ENCODE results near the gene NUB1.

The NUB1 gene

DNA sequence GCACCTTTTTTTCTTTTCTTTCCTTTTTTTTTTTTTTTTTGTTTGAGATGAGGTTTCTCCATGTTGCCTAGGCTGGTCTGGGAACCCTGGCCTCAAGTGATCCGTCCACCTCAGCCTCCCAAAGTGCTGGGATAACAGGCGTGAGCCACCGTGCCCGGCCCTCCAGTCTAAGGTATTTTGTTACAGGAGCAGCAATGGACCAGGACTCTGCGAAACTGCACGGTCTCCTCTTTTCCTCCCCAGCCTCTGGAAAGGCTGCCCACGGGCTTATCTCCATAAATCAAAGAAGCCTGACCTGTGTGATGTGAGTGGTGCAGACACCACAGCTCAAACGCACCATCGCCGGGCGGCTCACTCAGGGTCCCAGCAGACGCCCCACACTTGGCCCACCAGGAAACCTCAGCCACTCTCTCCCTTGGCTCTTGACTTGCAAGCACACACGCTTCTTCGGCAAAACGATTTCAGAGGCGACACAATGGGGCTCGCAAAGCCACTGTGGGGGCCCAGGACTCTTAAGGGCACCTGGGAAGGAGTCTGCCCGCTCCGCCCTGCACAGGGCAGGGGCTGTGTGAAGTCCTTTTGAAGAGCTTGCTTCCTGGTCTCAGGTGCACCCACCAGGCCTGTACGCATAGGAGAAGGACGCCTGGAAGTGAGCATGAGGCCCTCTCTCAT lies 47.6 kb downstream of the NUB1 start:
- no peak for DNase-seq (ENCODE audit: low spot score)

- no peak for DNase-seq (ENCODE audit: low spot score)
Observed at GRCh38 chr7:151389768-151390597, 48.4 kb downstream of the NUB1 start.

DNA sequence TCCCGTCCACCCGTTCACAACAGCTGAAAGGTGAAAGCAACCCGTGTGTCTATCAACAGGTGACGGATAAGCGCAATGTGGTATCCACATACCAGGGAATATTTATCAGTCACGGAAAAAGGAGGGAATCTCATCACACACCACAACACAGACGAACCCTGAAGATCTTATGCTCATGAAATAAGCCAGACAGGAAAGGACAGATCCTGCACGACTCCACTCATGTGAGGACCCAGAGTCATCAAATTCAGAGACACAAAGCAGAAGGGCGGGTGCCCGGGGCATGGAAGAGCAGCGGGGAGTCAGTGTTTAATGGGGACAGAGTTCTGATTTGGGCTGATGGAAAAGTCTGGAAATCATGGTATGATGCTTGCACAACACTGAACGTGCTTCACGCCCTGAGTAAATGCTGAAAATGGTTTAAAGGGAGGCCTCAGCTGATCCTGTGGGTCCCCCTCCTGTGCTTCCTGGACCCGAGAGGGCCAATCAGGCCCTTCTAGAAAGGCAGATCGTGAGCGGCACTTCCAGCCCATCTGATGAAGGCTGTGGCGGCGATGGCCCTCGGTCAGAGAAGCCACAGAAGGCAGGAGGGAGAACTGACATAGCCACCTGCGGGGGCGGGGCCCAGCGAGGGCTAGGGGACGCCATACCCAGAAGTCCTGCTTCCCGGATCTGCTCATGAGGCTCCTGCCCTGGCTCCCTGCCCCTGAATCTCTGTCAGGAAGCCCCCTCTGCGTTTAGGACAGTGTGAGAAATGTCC lies 49.2 kb downstream of the NUB1 start:
- no peak for DNase-seq (ENCODE audit: low spot score)

- DNase-seq (ENCODE audit: low spot score) = no peak
Observed at GRCh38 chr7:151391358-151391730, 49.7 kb downstream of the NUB1 start.

DNA sequence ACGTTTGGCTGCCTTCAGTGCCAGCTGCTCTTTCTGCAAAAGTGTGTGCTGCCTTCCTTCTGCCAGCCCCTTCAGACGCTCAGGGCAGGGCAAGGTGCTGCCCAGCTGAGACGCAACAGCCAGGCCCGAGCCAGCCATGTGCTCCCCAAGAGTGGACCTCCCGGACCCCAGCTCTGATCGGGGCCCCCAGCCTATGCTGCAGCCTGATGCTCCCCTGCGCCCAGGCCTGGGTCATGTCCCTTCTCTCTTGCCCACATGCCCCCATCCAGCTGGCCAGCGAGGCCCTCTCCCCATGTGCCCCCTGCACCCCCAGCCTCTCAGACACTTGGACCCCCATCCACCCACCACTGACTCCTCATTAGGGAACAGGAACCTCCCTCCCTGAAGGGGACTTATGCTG lies 50.4 kb downstream of the NUB1 start:
- DNase-seq (ENCODE audit: low spot score) = no peak

DNA sequence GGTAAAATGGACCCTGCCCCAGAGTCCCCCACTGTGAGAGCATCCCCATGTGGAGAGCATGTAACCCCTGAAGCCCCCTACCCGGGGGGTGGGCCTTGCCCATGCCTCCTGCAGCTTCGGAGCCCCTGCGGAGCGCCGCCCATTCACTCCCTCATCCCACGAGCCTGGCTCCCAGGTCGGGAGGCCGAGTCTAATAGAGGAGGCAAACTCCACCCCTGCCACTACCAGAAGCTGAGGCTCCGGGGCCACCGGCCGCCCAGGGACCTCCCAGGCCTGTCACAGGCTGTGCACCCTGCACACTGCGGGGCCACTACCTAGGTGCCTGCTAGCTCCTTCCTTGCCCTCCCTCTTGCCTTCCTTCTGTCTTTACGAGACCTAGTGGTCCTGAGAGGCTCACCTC lies 50.8 kb downstream of the NUB1 start:
- no peak for DNase-seq (ENCODE audit: low spot score)

GRCh38 chr7:151393031-151393977 lies 51.7 kb downstream of the NUB1 start:
- no peak for DNase-seq (ENCODE audit: low spot score)

DNA sequence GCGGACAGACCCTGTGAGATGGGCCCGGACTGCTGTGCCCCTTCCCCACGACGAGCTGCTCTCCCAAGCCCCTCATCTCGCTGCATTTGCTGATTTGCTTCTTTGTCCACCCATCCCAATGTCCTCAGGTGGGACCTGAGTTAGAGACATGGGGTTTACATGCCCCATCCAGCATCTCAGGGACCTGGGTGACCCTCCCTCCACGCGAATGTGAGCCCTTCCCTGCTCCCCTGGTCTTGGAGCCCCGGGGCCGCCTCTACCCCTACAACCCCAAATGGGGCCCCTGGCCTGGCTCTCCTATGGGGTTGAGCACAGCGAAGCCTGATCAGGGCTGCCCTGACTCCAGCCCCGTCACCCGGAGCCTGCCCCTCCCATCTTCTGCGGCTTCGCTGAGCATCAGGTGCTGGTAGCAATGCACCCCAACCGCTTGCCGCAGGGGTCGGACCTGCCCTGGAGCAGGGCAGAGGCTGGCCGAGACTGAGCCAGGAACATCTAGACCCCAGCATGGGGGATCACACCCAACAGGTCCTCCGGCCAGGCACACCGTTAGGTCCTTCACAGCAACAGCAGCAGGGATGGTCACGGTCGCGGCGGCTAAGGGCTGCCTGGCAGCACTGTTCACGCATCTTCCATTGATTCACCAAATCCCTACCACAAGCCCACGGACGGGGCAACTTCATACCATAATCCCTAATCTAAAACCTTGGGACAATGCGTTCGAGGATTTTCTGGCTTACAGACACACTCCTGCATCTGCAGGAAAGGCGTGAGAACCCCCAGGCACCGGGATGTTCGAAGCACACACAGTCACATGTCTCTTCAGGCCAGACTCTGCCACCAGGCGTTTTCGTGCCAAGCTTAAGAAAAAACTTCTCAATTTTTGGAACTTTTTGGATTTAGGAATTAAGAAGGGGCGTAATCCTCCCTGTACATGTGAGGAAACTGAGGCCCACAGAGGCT lies 52.7 kb downstream of the NUB1 start:
- no peak for DNase-seq (ENCODE audit: low spot score)

- DNase-seq (ENCODE audit: low spot score) = no peak
Observed at GRCh38 chr7:151395036-151395367, 53.4 kb downstream of the NUB1 start.

DNA sequence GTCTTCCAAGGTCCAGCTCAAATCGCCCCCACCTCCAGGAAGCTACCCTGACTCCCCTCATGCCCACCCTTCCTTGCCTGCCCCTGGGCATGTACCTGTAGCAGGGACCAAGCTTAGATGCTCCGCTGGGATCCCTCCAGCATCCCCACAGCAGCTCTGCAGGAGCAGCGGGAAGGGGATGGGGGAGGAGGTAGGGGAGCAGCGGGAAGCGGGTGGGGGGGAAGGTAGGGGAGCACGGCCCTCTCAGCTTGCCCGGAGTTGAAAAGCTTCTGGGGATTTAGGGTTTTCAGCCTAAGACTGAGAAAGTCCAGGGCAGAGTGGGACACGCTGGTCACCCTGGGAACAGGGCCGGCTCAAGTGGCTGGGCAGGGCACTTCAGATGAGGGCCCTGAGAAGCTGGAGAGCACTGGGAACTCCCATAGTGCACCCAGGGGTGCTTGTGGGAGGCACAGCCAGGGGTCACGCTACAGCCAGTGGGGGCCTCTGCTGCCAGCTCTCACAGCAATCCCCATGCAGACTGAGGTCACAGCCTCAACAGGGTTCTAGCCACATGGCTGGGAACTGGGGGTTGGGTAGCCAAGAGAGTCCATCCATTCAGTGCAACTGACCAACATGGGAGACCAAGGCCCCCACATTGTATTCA lies 54.8 kb downstream of the NUB1 start:
- DNase-seq (ENCODE audit: low spot score) = no peak

GRCh38 chr7:151397026-151397425 lies 55.4 kb downstream of the NUB1 start:
- DNase-seq (ENCODE audit: low spot score) = no peak

GRCh38 chr7:151398446-151399304 lies 57.1 kb downstream of the NUB1 start:
- DNase-seq (ENCODE audit: low spot score) = no peak

- no peak for DNase-seq (ENCODE audit: low spot score)
Observed at GRCh38 chr7:151399305-151399601, 57.6 kb downstream of the NUB1 start.

GRCh38 chr7:151399906-151400305 lies 58.3 kb downstream of the NUB1 start:
- DNase-seq (ENCODE audit: low spot score) = no peak

- DNase-seq (ENCODE audit: low spot score) = no peak
Observed at GRCh38 chr7:151400626-151401315, 59.2 kb downstream of the NUB1 start.

- no peak for DNase-seq (ENCODE audit: low spot score)
Observed at GRCh38 chr7:151402029-151402835, 60.6 kb downstream of the NUB1 start.

DNA sequence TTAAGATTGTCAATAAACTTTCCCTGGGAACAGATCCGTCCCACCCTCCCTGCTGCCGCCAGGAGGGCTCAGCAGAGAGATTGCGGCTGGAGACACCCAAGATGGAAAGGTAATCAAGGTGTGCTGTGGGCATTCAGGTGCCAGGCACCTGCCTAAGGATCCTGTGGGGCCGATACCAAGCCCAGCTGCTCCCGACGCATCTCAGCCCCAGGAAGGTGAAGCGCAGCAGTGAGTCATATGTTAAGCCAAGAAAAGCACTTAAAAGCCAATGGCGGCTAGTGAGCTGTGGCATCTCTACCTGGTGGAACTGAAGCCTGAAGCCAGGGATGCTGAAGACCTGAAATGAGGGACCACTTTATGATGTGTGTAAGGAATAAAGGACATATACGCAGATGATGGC lies 62.2 kb downstream of the NUB1 start:
- no peak for DNase-seq (ENCODE audit: low spot score)

Measured in kidney capillary endothelial cell (primary cell).